Stimulated activated naive CD4-positive, alpha-beta T cell (primary cell): ENCODE data around the gene ZMAT5.

Experiments used
- DNase-seq, 6 experiments: peaks; one replicate each; lab custom pipeline; 2025; lab: John Stamatoyannopoulos, UW

Gene ZMAT5, protein sequence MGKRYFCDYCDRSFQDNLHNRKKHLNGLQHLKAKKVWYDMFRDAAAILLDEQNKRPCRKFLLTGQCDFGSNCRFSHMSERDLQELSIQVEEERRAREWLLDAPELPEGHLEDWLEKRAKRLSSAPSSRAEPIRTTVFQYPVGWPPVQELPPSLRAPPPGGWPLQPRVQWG

DNA sequence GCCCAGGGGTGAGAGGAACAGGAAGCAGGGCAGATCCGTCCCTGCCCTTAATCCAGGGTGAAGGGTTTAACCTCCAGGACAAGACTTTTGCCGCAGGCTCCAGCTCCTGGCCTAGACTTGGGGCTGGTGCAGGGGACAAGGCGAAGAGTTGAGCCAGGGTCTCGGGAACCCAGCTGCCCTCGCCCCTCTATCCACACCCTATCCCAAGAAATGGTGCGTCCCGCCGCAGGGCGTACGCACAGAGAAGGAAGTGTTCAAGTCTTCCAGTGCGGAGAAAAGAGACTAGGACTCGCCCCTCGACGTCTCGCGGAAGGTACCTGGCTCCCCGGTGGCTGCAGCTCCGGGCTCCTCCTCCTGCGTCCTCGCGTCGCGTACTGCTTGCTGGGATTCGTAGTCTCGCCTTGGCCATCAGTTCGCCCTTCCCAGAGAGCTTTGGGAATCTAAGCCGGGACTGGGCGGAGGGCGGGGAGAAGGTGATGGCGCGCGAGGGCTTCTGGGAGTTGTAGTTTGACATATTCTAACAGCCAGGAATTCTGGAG is at the start of gene ZMAT5:
Gene ZMAT5 (minus strand): TSS at position 376 of the 539 bp plus-strand sequence. CDS start 18,463 bp downstream, outside the sequence.
- DNase-seq = peak; percentile 81 to 99 (median 92)

- DNase-seq = no peak
Observed at GRCh38 chr22:29816539-29816938, 49.7 kb upstream of the ZMAT5 start.

DNA sequence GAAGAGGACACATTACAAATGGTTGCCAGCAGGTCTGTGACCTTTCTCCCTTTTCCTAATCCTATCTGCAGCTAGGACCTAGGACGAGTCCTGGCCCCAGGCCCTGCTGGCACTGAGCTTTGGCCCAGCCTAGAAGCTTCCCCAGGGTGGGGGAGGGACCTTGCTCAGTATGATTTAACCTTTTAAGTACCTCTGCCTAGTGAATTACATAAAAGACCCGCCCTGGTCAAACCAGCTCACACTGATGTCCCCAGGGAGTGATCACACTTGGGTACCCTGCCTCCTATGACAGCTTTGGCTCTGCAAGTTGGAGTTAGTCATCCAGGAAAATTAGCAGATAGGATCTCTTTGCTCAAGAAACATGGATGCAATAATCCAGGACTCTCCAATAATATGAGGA is 49.3 kb upstream of the ZMAT5 start:
- no peak for DNase-seq

- DNase-seq = no peak
Observed at GRCh38 chr22:29815580-29815979, 48.8 kb upstream of the ZMAT5 start.

DNA sequence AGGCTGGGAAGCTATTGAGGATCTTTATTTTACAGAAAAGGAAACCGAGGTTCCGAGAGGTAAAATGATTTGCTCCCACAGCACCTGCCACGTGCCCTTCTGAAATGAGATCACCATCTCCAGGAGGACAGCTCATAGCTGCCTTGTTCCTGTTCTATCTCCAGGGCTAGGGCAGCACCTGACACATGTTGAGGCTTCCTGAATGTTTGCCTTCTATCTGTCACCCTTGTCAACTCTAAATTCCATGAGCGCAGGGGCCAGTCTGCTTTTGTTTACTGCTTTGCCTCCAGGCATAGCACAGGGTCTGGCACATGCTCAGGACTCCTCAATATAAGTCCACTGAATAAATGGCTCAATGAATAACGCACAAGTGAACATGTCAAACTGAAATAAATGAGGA is 47.2 kb upstream of the ZMAT5 start:
- no peak for DNase-seq

GRCh38 chr22:29813563-29813962 is 46.8 kb upstream of the ZMAT5 start:
- no peak for DNase-seq

DNA sequence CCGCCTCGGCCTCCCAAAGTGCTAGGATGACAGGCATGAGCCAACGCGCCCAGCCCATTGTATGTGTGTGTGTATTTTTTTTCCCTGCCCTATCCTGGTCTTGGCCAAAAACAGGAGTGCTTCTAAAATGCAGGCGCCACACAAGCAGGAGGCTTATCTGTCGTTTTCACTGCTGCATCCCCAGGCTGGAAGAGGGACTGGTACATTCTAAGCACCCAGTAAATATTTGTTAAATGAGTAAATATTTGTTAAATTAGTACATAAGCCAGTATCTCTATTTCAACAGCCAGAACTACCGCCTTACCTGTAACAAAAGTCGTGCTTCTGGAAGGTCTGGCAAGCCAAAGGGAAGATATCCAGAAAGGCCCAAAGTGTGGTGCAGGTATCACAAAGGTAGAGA is 46.3 kb upstream of the ZMAT5 start:
- DNase-seq = no peak

- DNase-seq = no peak
Observed at GRCh38 chr22:29811377-29811776, 44.6 kb upstream of the ZMAT5 start.

DNA sequence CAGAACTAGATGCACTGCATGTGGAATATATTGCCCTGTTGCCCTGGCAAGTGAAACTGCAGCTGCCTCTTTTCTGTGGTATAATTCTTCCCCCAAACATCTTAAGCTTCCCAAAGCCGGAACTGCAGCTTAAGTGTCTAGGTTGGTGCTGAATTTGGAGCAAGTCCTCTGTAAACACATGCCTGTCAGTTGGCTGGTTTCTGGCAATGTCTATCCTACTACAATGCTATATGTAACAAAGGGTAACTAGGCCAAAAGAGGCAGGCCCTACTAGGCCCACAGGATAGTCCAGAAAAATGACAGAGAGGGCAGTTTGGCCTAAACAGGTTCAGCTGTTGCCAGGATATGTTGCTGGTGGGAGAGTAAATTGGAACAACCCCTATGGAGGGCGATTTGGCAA is 43.4 kb upstream of the ZMAT5 start:
- no peak for DNase-seq

GRCh38 chr22:29806196-29806595 is 39.4 kb upstream of the ZMAT5 start:
- DNase-seq = no peak

DNA sequence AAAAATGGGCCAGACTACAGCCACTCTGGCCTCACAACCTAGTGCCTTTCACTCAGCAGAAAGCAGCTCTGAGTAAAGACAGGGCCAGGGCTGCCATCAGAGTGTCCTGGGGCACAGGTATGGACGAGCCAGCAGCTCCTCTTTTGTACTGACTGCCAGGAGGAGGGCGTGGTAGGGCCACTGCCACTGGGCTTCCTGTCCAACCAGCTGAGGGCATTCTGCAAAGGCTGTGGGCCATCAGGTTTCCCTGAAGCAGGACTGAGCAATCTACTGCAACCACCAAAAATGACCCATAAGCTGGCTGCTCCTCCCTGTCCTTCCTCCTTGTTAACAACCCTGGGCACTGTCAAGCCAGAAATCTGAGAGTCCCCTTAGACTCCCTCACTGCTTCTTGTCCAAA is 38.2 kb upstream of the ZMAT5 start:
- DNase-seq = no peak

- DNase-seq = no peak
Observed at GRCh38 chr22:29803190-29803589, 36.4 kb upstream of the ZMAT5 start.

DNA sequence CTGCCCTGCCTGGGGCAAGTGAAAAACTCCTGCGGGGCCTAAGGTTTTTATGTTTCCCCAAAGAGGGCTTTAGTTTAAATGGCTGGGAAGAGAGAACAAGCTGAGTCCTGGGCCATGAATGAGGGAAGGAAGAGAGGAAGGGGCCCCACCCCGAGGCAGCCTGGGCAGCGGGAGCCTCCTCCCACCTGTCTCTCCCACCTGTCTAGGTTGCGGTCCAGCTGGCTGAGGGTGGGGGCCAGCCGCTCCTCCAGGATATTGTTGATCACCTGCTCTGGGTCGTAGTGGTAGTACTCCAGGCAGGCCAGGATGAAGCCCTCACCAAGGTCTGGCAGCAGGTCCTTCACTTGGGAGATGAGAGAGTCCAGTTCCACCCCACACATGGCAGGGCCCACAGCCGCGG is 35.0 kb upstream of the ZMAT5 start:
- DNase-seq = no peak

- no peak for DNase-seq
Observed at GRCh38 chr22:29801153-29801552, 34.3 kb upstream of the ZMAT5 start.

GRCh38 chr22:29799217-29799680 is 32.4 kb upstream of the ZMAT5 start:
- no peak for DNase-seq

GRCh38 chr22:29798801-29799200 is 32.0 kb upstream of the ZMAT5 start:
- DNase-seq = no peak

DNA sequence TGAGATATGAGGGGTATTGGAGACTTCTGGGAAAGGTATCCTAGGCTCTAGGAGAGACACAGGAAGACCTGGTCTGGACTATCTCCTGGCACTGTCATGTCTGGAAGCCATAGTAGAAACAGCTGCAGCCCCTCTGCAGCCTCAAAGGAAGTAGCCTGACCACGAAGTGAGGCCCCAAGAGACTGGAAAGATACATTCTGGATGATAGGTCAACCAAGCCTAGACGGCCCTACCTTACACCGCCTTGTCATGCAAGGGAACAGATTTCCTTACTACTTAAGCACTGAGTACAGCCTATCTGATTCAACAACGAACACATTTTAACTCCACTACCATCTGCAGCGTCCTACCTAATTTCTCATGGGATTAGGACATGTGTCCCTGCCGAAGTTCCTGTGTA is 31.5 kb upstream of the ZMAT5 start:
- no peak for DNase-seq

DNA sequence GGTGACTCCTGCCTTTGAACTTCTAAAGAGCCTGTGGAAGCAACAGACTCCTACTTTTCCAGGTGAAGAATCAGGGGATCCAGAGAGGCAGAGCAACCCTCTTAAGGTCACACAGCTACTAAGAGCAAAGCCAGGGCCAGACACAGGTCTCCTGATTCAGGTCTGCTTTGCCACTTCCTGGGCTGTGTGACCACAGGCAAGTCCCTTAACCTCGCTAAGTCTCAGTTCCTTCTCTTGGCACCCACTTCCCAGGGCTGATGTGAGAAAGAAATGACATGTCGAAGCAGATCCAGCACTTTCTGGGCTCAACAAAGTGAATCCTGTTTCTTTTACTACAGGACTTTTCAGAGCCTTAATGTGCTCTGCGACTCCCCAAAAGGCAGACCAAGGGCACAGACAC is 30.5 kb upstream of the ZMAT5 start:
- DNase-seq = no peak

DNA sequence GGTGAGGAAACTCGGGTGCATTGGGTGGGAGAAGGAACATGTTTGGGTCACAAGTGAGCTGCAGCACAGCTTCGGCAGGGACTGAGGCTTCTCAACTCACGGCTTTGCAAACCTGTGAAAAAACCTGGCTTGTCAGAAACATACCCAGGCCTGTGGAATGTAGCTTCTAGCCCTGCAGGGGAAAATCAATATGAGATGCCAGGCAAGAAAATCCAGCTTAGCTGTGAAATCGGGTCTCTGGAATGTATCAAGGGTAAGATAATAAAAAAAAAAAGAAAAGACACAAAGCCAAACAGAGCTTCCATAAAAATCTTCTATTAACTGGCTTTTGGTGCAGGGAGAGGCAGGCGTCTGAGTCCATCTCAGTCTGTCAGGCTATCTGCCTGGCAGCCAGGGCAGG is 28.9 kb upstream of the ZMAT5 start:
- DNase-seq = no peak

- DNase-seq = no peak
Observed at GRCh38 chr22:29793396-29793795, 26.6 kb upstream of the ZMAT5 start.

GRCh38 chr22:29790061-29790460 is 23.3 kb upstream of the ZMAT5 start:
- no peak for DNase-seq

GRCh38 chr22:29788339-29789279 is 21.8 kb upstream of the ZMAT5 start:
- no peak for DNase-seq

GRCh38 chr22:29787371-29787980 is 20.7 kb upstream of the ZMAT5 start:
- no peak for DNase-seq
